WI38 (cell line): ENCODE results near the gene MYO1H.

ENCODE experiments used
- H3K4me3 ChIP-seq: 2 replicates; pipeline ENCODE4 v1.5.1; 2011; ENCODE audit warnings: low read depth, mild to moderate bottlenecking, control low read depth, low read length
- TF ChIP-seq, protein P1 (sequence below): IDR thresholded peaks from 2 replicates; pipeline ENCODE4 v1.5.1; 2012; ENCODE audit warnings: low read depth, mild to moderate bottlenecking, control low read depth, low read length

The MYO1H gene

GRCh38 chr12:109461049-109461845, 113.5 kb downstream of the MYO1H start:
- TF ChIP-seq, protein P1, sequence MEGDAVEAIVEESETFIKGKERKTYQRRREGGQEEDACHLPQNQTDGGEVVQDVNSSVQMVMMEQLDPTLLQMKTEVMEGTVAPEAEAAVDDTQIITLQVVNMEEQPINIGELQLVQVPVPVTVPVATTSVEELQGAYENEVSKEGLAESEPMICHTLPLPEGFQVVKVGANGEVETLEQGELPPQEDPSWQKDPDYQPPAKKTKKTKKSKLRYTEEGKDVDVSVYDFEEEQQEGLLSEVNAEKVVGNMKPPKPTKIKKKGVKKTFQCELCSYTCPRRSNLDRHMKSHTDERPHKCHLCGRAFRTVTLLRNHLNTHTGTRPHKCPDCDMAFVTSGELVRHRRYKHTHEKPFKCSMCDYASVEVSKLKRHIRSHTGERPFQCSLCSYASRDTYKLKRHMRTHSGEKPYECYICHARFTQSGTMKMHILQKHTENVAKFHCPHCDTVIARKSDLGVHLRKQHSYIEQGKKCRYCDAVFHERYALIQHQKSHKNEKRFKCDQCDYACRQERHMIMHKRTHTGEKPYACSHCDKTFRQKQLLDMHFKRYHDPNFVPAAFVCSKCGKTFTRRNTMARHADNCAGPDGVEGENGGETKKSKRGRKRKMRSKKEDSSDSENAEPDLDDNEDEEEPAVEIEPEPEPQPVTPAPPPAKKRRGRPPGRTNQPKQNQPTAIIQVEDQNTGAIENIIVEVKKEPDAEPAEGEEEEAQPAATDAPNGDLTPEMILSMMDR, result no peak
- H3K4me3 ChIP-seq, result no peak overlapping the region

- TF ChIP-seq, protein P1, result no peak
- H3K4me3 ChIP-seq, result peak overlapping the region; percentile 34
Measured at GRCh38 chr12:109461846-109462756, 114.4 kb downstream of the MYO1H start.

DNA sequence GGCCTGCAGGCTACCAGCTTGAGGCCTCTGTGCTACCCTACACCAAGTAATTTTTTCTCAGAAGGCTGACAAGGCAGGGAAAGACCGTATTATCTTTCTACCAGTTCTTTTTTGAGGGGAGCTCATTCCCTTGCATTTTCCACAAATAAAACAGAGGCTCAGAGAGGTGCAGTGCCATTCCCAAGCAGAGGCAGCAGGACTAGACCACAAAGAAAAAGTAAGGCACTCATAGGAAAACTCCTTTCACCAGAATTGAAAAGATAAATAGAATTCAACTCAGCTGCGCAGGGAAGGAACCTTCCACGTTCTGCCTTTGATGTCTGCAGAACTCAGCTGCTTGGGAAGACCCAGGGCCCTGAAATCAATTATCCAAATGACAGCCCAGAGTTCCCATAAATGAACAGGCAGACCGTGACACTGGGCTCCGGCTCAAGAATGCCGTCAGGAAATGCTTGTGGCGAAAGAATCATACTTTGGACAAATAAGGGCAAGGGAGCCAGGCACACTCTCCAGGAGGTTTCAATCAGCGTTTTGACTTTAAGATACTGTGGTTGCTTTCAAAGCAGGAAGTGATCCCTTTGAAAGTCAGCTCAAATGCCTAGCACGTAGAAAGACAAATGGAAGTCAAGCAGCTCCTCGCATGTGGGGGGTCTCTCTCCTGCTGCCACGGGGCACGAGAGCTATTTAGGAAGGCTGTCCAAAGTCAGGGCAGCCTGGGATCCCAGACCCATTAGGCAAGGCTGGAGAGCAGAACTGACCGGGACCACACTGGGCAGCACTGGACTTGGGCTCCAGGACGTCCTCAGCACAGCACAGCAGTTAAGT, 115.4 kb downstream of the MYO1H start:
- peak overlapping the region; percentile 46 for H3K4me3 ChIP-seq
- TF ChIP-seq, protein P1, result no peak

DNA sequence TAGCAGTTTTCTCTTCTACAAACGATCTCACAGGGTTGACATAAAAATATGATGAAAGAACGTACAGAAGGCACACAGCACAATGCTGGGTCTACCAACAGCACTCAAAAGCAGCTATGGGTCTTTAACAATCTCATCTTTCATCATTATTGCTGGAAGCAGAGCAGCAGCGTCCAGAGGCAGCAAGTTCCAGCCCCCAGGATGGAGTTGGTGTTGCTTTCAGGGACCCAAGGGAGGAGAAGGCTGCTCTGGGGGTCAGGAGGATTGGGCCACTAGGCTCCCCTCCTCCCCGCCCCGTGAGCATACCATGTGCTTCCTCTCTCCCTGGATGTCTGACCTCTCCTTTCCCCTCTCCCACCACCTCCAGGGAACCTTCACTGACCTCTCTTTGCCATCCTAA, 116.1 kb downstream of the MYO1H start:
- peak overlapping the region; percentile 46 for H3K4me3 ChIP-seq
- TF ChIP-seq, protein P1, result no peak

GRCh38 chr12:109464642-109465351, 117.1 kb downstream of the MYO1H start:
- no peak overlapping the region for H3K4me3 ChIP-seq
- TF ChIP-seq, protein P1, result no peak

- TF ChIP-seq, protein P1, result no peak
Measured at GRCh38 chr12:109466305-109466704, 118.6 kb downstream of the MYO1H start.

More at GRCh38 chr12:109466305-109466704, 118.6 kb downstream of the MYO1H start:
- H3K4me3 ChIP-seq, result no peak overlapping the region
